GM12874 (cell line): ENCODE measurements around the gene RPL32.

Source experiments
- TF ChIP-seq, protein P1 (sequence below): IDR thresholded peaks from 2 replicates; pipeline ENCODE4 v1.5.1; 2011; ENCODE audit warnings: low read depth, mild to moderate bottlenecking, control low read depth, low read length, moderate library complexity; ENCODE audit not compliant: insufficient read depth

RPL32 gene

DNA sequence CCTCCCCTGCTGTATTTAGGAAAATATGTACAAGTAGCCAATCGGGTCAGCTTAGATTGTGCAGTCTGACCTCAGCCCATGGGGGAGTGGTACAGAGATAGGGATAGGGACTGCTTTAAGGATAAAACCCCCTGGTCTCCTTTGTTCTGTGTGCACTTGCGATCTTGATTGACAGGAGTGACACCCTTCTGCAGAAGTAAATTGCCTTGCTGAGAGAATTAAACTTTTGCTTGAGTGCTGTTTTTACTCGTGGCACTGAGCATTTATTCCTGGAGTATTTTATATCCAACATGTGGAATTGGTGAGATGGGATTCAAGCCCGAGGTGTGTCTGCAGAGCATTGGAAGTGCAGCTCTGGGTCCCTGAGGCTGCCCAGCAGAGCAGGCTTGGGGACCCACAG, 23.9 kb upstream of the RPL32 start:
- TF ChIP-seq, protein P1, sequence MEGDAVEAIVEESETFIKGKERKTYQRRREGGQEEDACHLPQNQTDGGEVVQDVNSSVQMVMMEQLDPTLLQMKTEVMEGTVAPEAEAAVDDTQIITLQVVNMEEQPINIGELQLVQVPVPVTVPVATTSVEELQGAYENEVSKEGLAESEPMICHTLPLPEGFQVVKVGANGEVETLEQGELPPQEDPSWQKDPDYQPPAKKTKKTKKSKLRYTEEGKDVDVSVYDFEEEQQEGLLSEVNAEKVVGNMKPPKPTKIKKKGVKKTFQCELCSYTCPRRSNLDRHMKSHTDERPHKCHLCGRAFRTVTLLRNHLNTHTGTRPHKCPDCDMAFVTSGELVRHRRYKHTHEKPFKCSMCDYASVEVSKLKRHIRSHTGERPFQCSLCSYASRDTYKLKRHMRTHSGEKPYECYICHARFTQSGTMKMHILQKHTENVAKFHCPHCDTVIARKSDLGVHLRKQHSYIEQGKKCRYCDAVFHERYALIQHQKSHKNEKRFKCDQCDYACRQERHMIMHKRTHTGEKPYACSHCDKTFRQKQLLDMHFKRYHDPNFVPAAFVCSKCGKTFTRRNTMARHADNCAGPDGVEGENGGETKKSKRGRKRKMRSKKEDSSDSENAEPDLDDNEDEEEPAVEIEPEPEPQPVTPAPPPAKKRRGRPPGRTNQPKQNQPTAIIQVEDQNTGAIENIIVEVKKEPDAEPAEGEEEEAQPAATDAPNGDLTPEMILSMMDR = no peak

DNA sequence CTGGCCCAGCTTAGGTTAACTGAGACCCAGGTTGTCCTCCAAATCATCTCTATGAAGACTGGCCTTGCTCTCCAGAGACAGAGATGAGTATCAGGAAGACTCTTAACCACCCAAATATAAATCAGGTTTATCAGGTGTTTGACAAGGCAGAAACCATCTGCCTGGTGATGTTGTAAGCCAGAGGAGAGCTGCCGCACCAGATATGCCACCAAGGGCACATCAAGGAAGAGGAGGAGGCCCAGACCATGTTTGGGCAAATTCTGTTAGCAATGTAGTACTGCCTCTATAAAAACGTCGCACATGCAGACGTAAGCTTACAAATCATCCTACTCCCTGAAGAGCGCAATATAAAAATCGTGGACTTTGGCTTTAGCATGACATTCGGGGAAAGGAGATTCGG, 21.0 kb upstream of the RPL32 start:
- TF ChIP-seq, protein P1 = no peak

DNA sequence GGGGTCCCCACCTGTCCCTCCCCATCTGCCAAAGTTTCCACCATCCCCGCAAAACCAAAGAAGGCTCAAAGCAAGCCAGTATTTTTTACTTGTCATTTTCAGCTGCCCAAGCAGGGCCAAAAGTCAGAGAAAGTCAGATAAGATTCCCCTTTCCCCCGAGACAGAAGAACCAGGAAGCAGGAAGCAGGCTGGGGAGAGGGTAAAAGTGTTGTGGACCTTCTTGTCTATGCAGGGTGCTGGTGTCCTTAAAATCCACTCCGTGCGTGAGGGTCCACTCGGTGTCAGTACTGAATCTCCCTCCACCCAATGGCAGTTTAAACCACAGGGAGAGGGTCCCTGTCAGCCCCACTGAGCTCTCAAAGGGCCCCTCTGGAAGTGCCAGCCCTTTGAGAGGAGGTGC, 20.2 kb upstream of the RPL32 start:
- TF ChIP-seq, protein P1 = no peak

DNA sequence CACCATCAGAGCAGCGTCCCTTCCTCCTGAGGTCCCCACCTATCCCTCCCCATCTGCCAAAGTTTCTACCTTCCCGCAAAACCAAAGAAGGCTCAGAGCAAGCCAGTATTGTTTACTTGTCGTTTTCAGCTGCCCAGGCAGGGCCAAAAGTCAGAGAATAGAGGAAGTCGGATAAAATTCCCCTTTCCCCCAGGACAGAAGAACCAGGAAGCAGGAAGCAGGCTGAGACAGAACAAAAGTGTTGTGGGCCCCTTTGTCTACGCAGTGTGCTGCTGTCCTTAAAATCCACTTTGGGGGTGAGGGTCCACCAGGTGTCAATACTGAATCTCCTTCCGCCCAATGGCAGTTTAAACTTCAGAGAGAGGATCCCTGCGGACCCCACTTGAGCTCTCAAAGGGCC, 18.5 kb upstream of the RPL32 start:
- TF ChIP-seq, protein P1 = no peak

DNA sequence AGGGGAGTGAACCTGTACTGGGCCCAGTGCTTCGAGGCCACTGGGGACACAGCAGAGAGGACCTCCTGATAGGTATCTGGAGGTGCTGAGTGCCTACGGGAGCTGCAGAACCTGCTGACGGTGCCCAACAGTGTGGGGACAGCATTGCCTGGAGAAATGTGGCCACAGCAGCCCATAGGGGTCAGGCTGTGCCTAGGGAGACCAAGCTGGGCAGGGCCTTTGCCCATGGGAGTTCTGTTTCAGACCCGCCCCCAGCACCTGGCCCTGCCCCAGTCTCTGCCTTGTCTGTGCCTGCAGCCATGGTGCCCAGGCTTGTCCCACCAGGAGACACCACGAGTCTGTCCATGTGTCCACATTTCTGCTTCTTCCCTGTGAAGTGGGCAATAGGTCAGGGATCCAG, 15.3 kb upstream of the RPL32 start:
- TF ChIP-seq, protein P1 = no peak

DNA sequence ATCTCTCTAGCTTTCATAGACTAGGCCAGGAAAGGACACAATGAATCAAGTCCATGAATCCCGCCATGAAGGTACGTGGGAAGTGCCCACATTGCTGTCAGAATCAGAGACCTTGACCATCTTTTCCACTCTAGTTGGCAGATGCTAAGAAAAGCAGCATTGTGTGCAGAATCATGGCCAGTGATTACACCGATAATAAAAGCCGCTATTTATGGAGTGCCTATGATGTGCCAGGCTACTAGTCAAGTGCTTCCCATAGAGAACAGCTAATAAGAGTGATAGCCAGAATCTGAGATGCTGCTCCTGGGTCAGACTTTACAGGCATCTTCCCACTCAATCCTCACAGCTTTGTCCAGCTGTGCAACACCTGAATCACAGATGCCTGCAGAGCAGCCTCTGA, 13.2 kb upstream of the RPL32 start:
- TF ChIP-seq, protein P1 = no peak

DNA sequence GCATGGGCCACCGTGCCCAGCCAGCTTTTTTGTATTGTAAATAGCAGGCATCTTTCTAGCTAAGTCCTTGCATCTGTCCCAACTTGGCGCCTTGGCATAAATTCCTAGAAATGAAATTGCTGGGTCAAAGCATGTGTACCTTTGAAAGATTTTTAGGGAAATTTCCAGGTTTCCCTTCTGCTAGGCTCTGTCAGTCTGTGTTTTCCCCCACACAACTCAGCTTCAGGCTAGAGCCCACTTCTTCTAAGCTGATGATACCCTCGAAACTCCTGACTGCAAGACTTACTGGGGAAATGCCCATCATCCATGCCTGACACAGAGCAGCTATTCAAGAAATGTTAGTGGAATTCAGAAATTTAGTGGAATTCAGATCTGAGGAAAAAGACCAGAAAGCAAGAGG, 10.8 kb upstream of the RPL32 start:
- TF ChIP-seq, protein P1 = no peak

DNA sequence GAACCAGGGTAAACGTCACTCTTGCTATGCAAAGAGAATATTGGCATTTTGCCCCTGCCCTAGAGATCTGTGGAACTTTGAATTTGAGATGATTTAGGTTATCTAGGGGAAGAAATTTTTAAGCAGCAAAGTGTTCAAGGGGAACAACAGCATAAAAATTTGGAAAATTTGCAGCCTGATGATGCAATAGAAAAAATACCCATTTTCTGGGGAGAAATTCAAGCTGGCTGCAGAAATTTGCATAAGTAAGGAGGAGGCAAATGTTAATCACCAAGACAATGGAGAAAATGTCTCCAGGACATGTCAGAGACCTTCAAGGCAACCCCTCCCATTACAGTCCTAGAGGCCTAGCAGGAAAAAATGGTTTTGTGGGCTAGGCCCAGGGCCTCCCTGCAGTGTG, 4.4 kb upstream of the RPL32 start:
- TF ChIP-seq, protein P1 = no peak
